CD14-positive monocyte (primary cell): ENCODE results near the gene PLOD1. TPM values are rescaled to one million over a fixed set of nuclear protein-coding genes. Genes with fewer than 3 reads are reported as not detected.
"Not testable (repeated sequence)": the region's sequence is repeated elsewhere in the genome, so short reads cannot be mapped to it uniquely, and the experiment has no call there.

ENCODE experiments used
- DNase-seq, 3 donors: peaks; one replicate each; pipeline ENCODE4 v3.0.0-alpha.2; 2011 to 2022
- H2AFZ ChIP-seq: 2 replicates; pipeline ENCODE4 v1.6.0; 2012; ENCODE audit warnings: mild to moderate bottlenecking, low read depth, low read length, inconsistent platforms; ENCODE audit not compliant: insufficient read depth, poor library complexity, severe bottlenecking
- H3K27ac ChIP-seq, 2 donors: 1 replicate in 1 of 2; 2 replicates in 1 of 2; pipeline ENCODE4 v1.5.1; 2012 to 2013; ENCODE audit warnings: low read length in 2 of 2, control low read depth in 1 of 2, inconsistent platforms in 1 of 2, low read depth in 1 of 2, mild to moderate bottlenecking in 1 of 2
- H3K27me3 ChIP-seq, 2 donors: one replicate each; pipeline versions ENCODE4 v1.6.0 to v1.6.1; 2011 to 2013; ENCODE audit warnings: low read length in 2 of 2; ENCODE audit not compliant: control insufficient read depth in 2 of 2, insufficient read depth in 2 of 2
- H3K36me3 ChIP-seq, 2 donors: replicated peaks in 1 of 2; 1 replicate in 1 of 2; 2 replicates in 1 of 2; pipeline versions ENCODE4 v1.5.1 to v1.6.1; 2012 to 2013; ENCODE audit warnings: low read length in 2 of 2, control low read depth in 1 of 2, inconsistent platforms in 1 of 2, mild to moderate bottlenecking in 1 of 2; ENCODE audit not compliant: insufficient read depth in 2 of 2, control insufficient read depth in 1 of 2
- H3K4me1 ChIP-seq, 2 donors: 1 replicate in 1 of 2; 2 replicates in 1 of 2; pipeline versions ENCODE4 v1.5.1 to v1.6.1; 2012 to 2013; ENCODE audit warnings: low read length in 2 of 2, control low read depth in 1 of 2, inconsistent platforms in 1 of 2, mild to moderate bottlenecking in 1 of 2, moderate library complexity in 1 of 2; ENCODE audit not compliant: insufficient read depth in 2 of 2, control insufficient read depth in 1 of 2
- H3K4me2 ChIP-seq: replicated peaks from 2 replicates; pipeline ENCODE3; 2012; ENCODE audit warnings: low read length, moderate library complexity, mild to moderate bottlenecking; ENCODE audit not compliant: poor library complexity, severe bottlenecking; ENCODE audit errors: extremely low read depth
- H3K4me3 ChIP-seq, 3 experiments: fragments of 200-600 bp in 1 of 3; sonication (generic) in 1 of 3; replicated peaks in 1 of 3; 1 replicate in 2 of 3; 2 replicates in 1 of 3; pipeline ENCODE4 v1.5.1; 2011 to 2013; ENCODE audit warnings: low read length in 3 of 3, mild to moderate bottlenecking in 3 of 3, control low read depth in 2 of 3, low read depth in 2 of 3, inconsistent platforms in 1 of 3, moderate library complexity in 1 of 3
- H3K79me2 ChIP-seq: 2 replicates; pipeline ENCODE4 v1.6.0; 2012; ENCODE audit warnings: mild to moderate bottlenecking, control low read depth, inconsistent platforms, low read length, moderate library complexity; ENCODE audit not compliant: insufficient read depth
- H3K9ac ChIP-seq: 2 replicates; pipeline ENCODE4 v1.6.0; 2017; ENCODE audit warnings: low read length, mild to moderate bottlenecking; ENCODE audit not compliant: insufficient read depth, poor library complexity, severe bottlenecking
- H3K9me3 ChIP-seq, 2 donors: replicated peaks in 1 of 2; 1 replicate in 1 of 2; 2 replicates in 1 of 2; pipeline versions ENCODE4 v1.5.1 to v1.6.1; 2012 to 2013; ENCODE audit warnings: low read length in 2 of 2, control low read depth in 1 of 2; ENCODE audit not compliant: control insufficient read depth in 1 of 2, insufficient read depth in 1 of 2
- H4K20me1 ChIP-seq: 2 replicates; pipeline ENCODE4 v1.6.0; 2012; ENCODE audit warnings: mild to moderate bottlenecking, low read length, control low read depth, moderate library complexity; ENCODE audit not compliant: insufficient read depth
- H3K27ac Mint-ChIP-seq, 7 donors: one replicate each; pipeline ENCODE4 v1.8.0; 2020; ENCODE audit warnings: mild to moderate bottlenecking in 7 of 7, mixed read lengths in 7 of 7, moderate library complexity in 6 of 7, inconsistent platforms in 2 of 7
- H3K27me3 Mint-ChIP-seq, 3 donors: one replicate each; pipeline ENCODE4 v1.8.0; 2021 to 2022; ENCODE audit warnings: low read depth in 3 of 3, mild to moderate bottlenecking in 3 of 3, mixed read lengths in 3 of 3, moderate library complexity in 3 of 3, inconsistent platforms in 1 of 3
- H3K36me3 Mint-ChIP-seq, 2 donors: one replicate each; pipeline ENCODE4 v1.8.0; 2020; ENCODE audit warnings: mixed read lengths in 2 of 2, inconsistent platforms in 1 of 2, mild to moderate bottlenecking in 1 of 2
- H3K4me1 Mint-ChIP-seq: one replicate; pipeline ENCODE4 v1.8.0; 2020; ENCODE audit warnings: mild to moderate bottlenecking, mixed read lengths
- H3K4me3 Mint-ChIP-seq, 2 donors: one replicate each; pipeline ENCODE4 v1.8.0; 2020; ENCODE audit warnings: mild to moderate bottlenecking in 2 of 2, mixed read lengths in 2 of 2, moderate library complexity in 1 of 2
- H3K9me3 Mint-ChIP-seq, 7 donors: one replicate each; pipeline ENCODE4 v1.8.0; 2020 to 2022; ENCODE audit warnings: mixed read lengths in 7 of 7, mild to moderate bottlenecking in 6 of 7, moderate library complexity in 6 of 7, inconsistent platforms in 2 of 7
- WGBS: methylation state at CpG from one replicate; pipeline ENCODE4 v1.1.5; 2013; ENCODE audit warnings: missing lambda C conversion rate; ENCODE audit not compliant: insufficient coverage; 5-methylcytosine and 5-hydroxymethylcytosine counted together
- intact Hi-C, 2 donors: fragments of 100-400 bp; cut with micrococcal nuclease; formaldehyde crosslinking; loops; one replicate each; pipeline versions ENCODE4 v1.15.0 to v1.15.1; 2023
- polyA plus RNA-seq, 3 donors: library from polyadenylated mRNA; depleted of rRNA in 1 of 3; unstranded in 2 of 3; stranded (reverse) in 1 of 3; fragments of 300-500 nt in 2 of 3; fragments of >200 nt in 1 of 3; fragmentation: Illumina TruSeq in 2 of 3; gene quantifications; 1 replicate in 2 of 3; 2 replicates in 1 of 3; pipeline ENCODE4 v1.2.3, GENCODE V29; 2012 to 2021
- TF ChIP-seq, protein P1 (sequence below): fragments of 200-600 bp; IDR thresholded peaks from one replicate; pipeline ENCODE4 v1.8.0; 2022; ENCODE audit warnings: antibody characterized with exemption, mild to moderate bottlenecking

Gene PLOD1
- polyA plus RNA-seq, 3 donors = 44.5 to 53.4 (median 53.1) TPM

DNA sequence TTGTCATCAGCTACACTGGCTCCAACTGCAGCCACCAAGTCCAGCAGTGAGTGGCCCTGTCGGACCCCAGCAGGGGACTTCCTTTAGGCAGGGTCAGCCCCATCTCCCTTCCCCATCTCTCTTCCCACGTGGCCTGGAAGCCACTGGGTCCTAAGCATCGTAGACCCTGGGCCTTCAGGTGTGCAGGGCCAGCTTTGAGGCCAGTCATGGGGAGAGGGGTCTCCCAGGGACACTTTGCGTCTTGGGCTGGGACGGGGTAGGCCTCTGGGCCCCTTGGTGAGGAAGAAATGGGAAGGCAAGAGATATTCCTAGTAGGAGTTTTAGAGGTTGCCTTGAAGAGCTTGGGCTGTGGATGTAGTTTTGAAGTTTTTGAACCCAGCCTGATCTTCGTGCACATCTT is 72.7 kb downstream of the PLOD1 start:
- Histone ChIP-seq H2AFZ (no peak overlapping the region), H3K4me2 (no peak overlapping the region), H3K4me3 (no peak overlapping the region), H3K79me2 (no peaks in the 10 kb centered on the region), H3K9me3 (no peaks in the 10 kb centered on the region), H3K27ac (peak overlapping the region in 1 of 2 donors; percentile 41), H3K9ac (no peak overlapping the region), H4K20me1 (peaks cover 7% of the 10 kb centered on the region), H3K36me3 (peaks cover 84 to 91% of the 10 kb centered on the region in 2 donors), H3K4me1 (no peaks in the 10 kb centered on the region), H3K27me3 (no peaks in the 10 kb centered on the region)
- TF ChIP-seq, protein P1, sequence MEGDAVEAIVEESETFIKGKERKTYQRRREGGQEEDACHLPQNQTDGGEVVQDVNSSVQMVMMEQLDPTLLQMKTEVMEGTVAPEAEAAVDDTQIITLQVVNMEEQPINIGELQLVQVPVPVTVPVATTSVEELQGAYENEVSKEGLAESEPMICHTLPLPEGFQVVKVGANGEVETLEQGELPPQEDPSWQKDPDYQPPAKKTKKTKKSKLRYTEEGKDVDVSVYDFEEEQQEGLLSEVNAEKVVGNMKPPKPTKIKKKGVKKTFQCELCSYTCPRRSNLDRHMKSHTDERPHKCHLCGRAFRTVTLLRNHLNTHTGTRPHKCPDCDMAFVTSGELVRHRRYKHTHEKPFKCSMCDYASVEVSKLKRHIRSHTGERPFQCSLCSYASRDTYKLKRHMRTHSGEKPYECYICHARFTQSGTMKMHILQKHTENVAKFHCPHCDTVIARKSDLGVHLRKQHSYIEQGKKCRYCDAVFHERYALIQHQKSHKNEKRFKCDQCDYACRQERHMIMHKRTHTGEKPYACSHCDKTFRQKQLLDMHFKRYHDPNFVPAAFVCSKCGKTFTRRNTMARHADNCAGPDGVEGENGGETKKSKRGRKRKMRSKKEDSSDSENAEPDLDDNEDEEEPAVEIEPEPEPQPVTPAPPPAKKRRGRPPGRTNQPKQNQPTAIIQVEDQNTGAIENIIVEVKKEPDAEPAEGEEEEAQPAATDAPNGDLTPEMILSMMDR = no peak
- Mint-ChIP-seq H3K36me3 (peaks cover 94 to 98% of the 10 kb centered on the region in 2 donors), H3K4me3 (no peak overlapping the region), H3K4me1 (no peaks in the 10 kb centered on the region), H3K27me3 (peaks cover 0 to 2% (median 0%) of the 10 kb centered on the region in 3 donors), H3K27ac (peak overlapping the region in 2 of 7 donors; percentile 8 to 18), H3K9me3 (peaks cover 0 to 3% (median 0%) of the 10 kb centered on the region in 7 donors)
- intact Hi-C loops = no loop called here
- WGBS = 97% methylated on average over 3 of the region's 6 CpGs
- no peak for DNase-seq

DNA sequence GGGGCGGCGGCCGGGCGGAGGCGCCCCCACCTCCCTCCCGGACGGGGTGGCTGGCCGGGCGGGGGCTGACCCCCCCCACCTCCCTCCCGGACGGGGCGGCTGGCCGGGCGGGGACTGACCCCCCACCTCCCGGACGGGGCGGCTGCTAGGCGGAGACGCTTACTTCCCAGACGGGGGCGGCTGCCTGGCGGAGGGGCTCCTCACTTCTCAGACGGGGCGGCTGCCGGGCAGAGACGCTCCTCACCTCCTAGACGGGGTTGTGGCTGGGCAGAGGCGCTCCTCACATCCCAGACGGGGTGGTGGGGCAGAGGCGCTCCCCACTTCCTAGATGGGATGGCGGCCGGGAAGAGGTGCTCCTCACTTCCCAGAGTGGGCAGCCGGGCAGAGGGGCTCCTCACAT is 73.8 kb downstream of the PLOD1 start:
- H3K36me3 Mint-ChIP-seq = peaks cover 94 to 97% of the 10 kb centered on the region in 2 donors

More for the DNA sequence above, 73.8 kb downstream of the PLOD1 start:
- DNase-seq, H3K4me1 ChIP-seq, intact Hi-C loops, H3K9me3 Mint-ChIP-seq, H3K4me1 Mint-ChIP-seq, H3K79me2 ChIP-seq, H3K27ac ChIP-seq, H3K27me3 Mint-ChIP-seq, H3K27me3 ChIP-seq, H2AFZ ChIP-seq, H3K9ac ChIP-seq, H3K4me3 ChIP-seq, H3K9me3 ChIP-seq, H3K4me2 ChIP-seq, H3K4me3 Mint-ChIP-seq, H4K20me1 ChIP-seq, H3K27ac Mint-ChIP-seq: not testable (repeated sequence)
- peaks cover 84 to 91% of the 10 kb centered on the region in 2 donors for H3K36me3 ChIP-seq
- WGBS = 80% methylated on average over 2 of the region's 33 CpGs
